Measurements from ENCODE around the gene ADAMTS5.

Gene ADAMTS5

GRCh38 chr21:26954662-26955121 lies 12.2 kb downstream of the ADAMTS5 start:
- ChIA-PET CTCF (no interaction called here), POLR2A (no interaction called here)
- TF ChIP-seq CTCF (IDR thresholded peaks at IDR 0.05; ENCODE audit: insufficient read depth, low read length, missing control alignments) = no peak
- DNase-seq (ENCODE audit: low read depth, low spot score) = no peak
- no peak overlapping the region for H3K4me3 ChIP-seq (ENCODE audit: low read depth, low read length)

GRCh38 chr21:26952374-26953066 lies 14.4 kb downstream of the ADAMTS5 start:
- CTCF ChIA-PET = interaction anchor here (1.1 kb wide), 1 partner anchor 13 kb away, joined by 3 read pairs; no protein-coding TSS in a partner anchor

DNA sequence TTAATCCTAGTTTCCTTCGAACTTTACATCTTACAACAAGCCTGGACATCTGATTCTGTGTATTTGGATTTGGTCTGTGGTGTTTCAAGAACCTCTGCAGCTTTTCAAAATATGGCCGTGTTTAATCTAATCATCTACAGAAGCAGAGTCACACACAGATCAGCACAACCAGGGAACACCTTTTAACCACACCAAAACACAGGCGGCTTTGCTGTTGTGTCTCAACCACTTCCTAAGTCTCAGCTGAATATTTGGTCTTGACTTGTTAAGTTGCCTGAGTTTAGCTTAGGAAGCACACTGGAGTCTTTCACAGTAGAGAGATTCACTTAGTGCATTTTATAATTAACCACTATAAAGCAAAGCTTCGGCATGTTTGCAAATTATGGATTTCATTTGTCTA lies 17.1 kb downstream of the ADAMTS5 start:
- no peak overlapping the region for H3K4me3 ChIP-seq (ENCODE audit: low read depth, low read length)
- ChIA-PET CTCF (interaction anchor here (0.6 kb wide), 1 partner anchor 101 kb away, joined by 3 read pairs; no protein-coding TSS in a partner anchor), POLR2A (no interaction called here)
- TF ChIP-seq CTCF (IDR thresholded peaks at IDR 0.05; ENCODE audit: insufficient read depth, low read length, missing control alignments) = no peak
- DNase-seq (ENCODE audit: low read depth, low spot score) = no peak

More at GRCh38 chr21:26952374-26953066, 14.4 kb downstream of the ADAMTS5 start:
- DNase-seq (ENCODE audit: low read depth, low spot score) = no peak
- POLR2A ChIA-PET = no interaction called here
- no peak overlapping the region for H3K4me3 ChIP-seq (ENCODE audit: low read depth, low read length)
- no peak for TF ChIP-seq CTCF (IDR thresholded peaks at IDR 0.05; ENCODE audit: insufficient read depth, low read length, missing control alignments)

DNA sequence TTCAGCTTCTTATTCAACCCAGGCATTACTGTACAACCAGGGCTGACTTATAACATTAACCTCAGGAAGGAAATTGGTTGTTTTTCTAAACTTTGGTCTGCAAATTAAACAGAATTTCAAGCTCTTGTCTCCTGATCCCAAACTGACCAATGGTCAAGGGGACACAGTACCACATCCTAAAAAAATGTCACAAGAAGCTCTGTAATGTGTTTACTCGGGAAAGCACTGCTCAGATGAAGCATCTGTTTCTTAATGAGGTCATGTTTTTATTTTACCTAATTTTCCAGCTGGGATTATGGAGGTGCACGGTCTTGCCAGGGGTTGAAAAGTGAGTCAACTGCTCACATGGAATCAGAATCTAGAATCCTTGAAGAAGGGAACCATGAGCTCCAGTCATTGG lies 18.7 kb downstream of the ADAMTS5 start:
- DNase-seq (ENCODE audit: low read depth, low spot score) = no peak
- ChIA-PET POLR2A (no interaction called here), CTCF (interaction anchor here (0.7 to 1.3 kb wide), 5 partner anchors 9 to 22 kb away, joined by 3 to 4 read pairs (median 3); no protein-coding TSS in a partner anchor)
- H3K4me3 ChIP-seq (ENCODE audit: low read depth, low read length) = no peak overlapping the region
- TF ChIP-seq CTCF (IDR thresholded peaks at IDR 0.05; ENCODE audit: insufficient read depth, low read length, missing control alignments) = no peak

- ChIA-PET POLR2A (interaction anchor here (0.6 kb wide), 1 partner anchor 267 kb away, joined by 3 read pairs; no protein-coding TSS in a partner anchor), CTCF (interaction anchor here (1.4 kb wide), 1 partner anchor 1799 kb away, joined by 3 read pairs; no protein-coding TSS in a partner anchor)
- TF ChIP-seq CTCF (IDR thresholded peaks at IDR 0.05; ENCODE audit: insufficient read depth, low read length, missing control alignments) = no peak
- H3K4me3 ChIP-seq (ENCODE audit: low read depth, low read length) = no peak overlapping the region
- DNase-seq (ENCODE audit: low read depth, low spot score) = no peak
Measured at GRCh38 chr21:26946744-26947446, 20.0 kb downstream of the ADAMTS5 start.
